Breast epithelium (tissue), 3 donors: ENCODE measurements around the gene SPTBN1.

ENCODE experiments used
- CTCF ChIP-seq, 3 donors: fragments of 450-650 bp; IDR thresholded peaks; one replicate each; pipeline ENCODE4 v1.5.1; 2016 to 2017; ENCODE audit warnings: antibody characterized with exemption in 3 of 3, mild to moderate bottlenecking in 3 of 3, moderate library complexity in 3 of 3
- POLR2AphosphoS5 ChIP-seq, 3 donors: sonication (generic); formaldehyde crosslinking; IDR thresholded peaks; one replicate each; pipeline ENCODE4 v1.6.1; 2017; ENCODE audit warnings: antibody characterized with exemption in 3 of 3

- TF ChIP-seq CTCF (IDR thresholded peaks at IDR 0.05) (no peak), POLR2AphosphoS5 (IDR thresholded peaks at IDR 0.05) (no peak)
These were observed 64.6 kb downstream of the SPTBN1 start for GRCh38 chr2:54520687-54521086.
